B cell (primary cell): ENCODE results near the gene USP21.

ENCODE experiments used
- EZH2 ChIP-seq: IDR thresholded peaks from 2 replicates; pipeline ENCODE4 v1.6.1; 2012; ENCODE audit warnings: borderline replicate concordance, low read depth, mild to moderate bottlenecking, moderate library complexity, low read length; ENCODE audit not compliant: insufficient read depth, poor library complexity, severe bottlenecking
- TF ChIP-seq, protein P1 (sequence below): fragments of 200-600 bp; IDR thresholded peaks from one replicate; pipeline ENCODE4 v1.8.0; 2022; ENCODE audit warnings: antibody characterized with exemption, mild to moderate bottlenecking

DNA sequence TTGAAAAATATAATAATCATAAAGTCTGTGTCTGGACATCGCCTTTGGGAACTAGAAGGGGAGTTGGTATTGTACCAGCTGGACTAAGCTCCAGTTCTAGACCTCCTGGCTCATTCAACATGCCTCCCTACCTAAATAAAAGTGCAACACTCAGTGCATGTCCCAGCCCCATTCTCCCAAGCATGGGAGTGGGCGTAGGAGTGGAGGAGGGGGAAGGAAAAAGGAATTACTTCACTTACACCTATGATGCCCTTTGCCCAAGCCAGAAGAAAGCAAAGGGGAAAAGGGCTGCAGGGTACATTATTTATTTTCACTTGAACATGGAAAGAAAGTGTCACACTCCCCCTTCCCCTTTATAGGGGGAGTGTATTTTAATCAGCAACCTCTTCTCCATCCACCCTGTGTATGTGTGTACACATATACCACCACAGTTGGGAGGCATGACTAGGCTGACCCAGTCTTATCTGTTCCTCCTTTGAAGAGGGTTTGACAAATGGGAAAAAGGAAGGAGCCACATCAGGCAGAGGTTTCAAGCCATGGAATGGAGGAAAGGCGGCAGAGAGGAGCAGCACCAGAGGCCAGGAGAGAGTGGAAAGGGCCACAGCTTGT is 38.2 kb upstream of the USP21 start:
- TF ChIP-seq, protein P1, sequence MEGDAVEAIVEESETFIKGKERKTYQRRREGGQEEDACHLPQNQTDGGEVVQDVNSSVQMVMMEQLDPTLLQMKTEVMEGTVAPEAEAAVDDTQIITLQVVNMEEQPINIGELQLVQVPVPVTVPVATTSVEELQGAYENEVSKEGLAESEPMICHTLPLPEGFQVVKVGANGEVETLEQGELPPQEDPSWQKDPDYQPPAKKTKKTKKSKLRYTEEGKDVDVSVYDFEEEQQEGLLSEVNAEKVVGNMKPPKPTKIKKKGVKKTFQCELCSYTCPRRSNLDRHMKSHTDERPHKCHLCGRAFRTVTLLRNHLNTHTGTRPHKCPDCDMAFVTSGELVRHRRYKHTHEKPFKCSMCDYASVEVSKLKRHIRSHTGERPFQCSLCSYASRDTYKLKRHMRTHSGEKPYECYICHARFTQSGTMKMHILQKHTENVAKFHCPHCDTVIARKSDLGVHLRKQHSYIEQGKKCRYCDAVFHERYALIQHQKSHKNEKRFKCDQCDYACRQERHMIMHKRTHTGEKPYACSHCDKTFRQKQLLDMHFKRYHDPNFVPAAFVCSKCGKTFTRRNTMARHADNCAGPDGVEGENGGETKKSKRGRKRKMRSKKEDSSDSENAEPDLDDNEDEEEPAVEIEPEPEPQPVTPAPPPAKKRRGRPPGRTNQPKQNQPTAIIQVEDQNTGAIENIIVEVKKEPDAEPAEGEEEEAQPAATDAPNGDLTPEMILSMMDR: no peak
- no peak for TF ChIP-seq EZH2
